ENCODE results near the gene RRAD.
A peak's percentile ranks its signal among the peaks of the same experiment; 100 is the strongest.

RRAD gene

DNA sequence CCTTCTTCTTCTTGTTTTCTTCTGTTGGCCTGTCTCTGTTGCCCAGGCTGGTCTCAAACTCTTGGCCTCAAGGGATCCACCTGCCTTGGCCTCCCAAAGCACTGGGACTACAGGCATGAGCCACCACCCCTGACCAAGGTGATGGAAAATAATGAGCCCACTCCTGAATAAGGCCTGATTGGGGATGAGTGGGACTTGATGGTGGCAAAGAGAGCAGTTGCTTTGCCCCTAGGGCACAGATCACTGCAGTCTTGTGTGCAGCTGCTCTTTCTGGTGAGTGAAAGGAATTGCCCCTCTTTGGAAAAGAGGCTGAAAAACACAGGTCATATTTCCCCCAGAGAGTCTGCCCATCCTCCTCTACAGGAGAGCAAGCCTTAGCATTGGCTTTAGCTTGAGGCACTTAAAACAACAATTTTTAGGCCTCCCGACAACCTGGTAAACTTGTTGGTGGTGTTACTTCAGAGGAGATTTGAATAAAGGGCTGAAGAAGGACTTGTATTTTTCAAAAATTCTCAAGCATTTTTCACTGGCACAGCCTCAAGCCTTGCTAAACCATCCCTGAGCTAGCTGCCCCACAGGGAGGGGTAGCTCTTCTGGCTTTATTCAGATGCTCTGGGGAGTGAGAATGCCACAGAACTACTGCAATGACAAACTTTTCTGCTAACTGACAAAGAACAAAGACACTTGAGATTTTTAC, 51.1 kb downstream of the RRAD start:
- no peak for DNase-seq (ENCODE audit: low read depth)
- H3K4me3 ChIP-seq (ENCODE audit: low read length) = no peak overlapping the region
- TF ChIP-seq, protein P1, sequence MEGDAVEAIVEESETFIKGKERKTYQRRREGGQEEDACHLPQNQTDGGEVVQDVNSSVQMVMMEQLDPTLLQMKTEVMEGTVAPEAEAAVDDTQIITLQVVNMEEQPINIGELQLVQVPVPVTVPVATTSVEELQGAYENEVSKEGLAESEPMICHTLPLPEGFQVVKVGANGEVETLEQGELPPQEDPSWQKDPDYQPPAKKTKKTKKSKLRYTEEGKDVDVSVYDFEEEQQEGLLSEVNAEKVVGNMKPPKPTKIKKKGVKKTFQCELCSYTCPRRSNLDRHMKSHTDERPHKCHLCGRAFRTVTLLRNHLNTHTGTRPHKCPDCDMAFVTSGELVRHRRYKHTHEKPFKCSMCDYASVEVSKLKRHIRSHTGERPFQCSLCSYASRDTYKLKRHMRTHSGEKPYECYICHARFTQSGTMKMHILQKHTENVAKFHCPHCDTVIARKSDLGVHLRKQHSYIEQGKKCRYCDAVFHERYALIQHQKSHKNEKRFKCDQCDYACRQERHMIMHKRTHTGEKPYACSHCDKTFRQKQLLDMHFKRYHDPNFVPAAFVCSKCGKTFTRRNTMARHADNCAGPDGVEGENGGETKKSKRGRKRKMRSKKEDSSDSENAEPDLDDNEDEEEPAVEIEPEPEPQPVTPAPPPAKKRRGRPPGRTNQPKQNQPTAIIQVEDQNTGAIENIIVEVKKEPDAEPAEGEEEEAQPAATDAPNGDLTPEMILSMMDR (conservative IDR thresholded peaks at IDR 0.05; ENCODE audit: low read depth, low read length) = no peak

DNA sequence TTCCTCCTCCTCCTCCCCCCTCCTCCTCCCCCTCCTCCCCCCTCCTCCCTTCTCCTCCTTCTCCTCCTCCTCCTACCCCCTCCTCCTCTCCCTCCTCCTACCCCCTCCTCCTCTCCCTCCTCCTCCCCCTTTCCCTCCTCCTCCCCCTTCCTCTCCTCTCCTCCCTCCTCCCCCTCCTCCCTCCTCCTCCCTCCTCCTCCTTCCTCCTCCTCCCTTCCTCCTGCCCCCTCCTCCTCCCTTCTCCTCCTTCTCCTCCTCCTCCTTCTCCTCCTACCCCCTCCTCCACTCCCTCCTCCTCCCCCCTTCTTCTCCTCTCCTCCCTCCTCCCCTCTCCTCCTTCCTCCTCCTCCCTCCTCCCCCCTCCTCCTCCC, 51.7 kb downstream of the RRAD start:
- TF ChIP-seq, protein P1 (conservative IDR thresholded peaks at IDR 0.05; ENCODE audit: low read depth, low read length) = no peak
- no peak overlapping the region for H3K4me3 ChIP-seq (ENCODE audit: low read length)
- DNase-seq (ENCODE audit: low read depth) = no peak

DNA sequence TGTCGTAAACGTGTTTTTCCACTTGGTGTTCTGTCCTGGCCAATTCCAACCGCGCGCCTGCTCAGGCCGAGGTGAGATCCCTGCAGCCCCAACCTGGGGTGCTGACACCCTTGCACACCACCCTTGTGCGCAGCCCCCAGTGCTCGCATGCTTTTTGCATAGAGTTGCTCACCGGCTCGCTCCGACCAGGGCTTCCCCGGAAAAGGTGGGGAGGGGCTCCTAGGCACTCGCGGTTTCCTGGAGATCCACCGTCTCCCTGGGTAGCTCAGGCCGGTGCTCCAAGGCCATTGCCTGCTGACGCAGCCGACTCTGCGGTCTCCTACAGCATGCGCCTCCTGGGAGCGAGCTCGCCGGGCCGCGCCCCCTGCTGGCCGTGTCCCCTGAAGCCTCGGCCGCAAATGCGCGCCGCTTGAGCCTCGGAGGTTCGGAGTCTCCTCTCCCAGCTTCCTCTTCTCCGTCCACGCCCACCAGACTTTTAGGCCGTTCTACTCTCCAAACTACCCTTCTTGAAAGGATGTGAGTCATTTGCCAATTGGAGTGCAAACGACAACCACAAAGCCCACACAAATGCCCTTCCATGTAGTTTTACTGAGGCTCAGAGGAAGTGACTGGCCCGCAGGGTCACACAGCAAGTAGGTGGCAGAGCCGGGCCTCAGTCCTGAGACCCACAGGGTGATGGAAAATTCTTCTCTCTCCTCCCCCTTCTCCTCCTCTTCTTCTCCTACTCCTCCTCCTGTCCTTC, 52.2 kb downstream of the RRAD start:
- H3K4me3 ChIP-seq (ENCODE audit: low read length) = peak overlapping the region; percentile 32
- DNase-seq (ENCODE audit: low read depth) = peak; percentile 69
- TF ChIP-seq, protein P1 (conservative IDR thresholded peaks at IDR 0.05; ENCODE audit: low read depth, low read length) = peak; percentile 94

DNA sequence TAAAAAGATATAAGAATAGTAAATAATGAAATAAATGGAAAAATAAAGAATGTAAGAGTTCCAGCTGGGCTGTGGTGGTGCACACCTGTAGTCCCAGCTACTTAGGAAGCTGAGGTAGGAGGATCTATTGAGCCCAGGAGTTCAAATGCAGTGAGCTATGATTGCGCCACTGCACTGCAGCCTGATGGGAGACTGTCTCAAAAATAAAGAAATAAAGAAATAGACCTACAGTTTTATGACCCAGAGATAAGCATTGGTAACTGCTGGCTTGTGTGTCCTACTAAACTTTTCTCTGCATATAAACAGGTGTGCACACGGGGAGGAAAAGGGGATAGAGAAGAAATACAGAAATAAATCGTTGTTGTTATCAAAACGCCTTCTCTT, 52.8 kb downstream of the RRAD start:
- TF ChIP-seq, protein P1 (conservative IDR thresholded peaks at IDR 0.05; ENCODE audit: low read depth, low read length) = no peak
- no peak for DNase-seq (ENCODE audit: low read depth)
- H3K4me3 ChIP-seq (ENCODE audit: low read length) = no peak overlapping the region

DNA sequence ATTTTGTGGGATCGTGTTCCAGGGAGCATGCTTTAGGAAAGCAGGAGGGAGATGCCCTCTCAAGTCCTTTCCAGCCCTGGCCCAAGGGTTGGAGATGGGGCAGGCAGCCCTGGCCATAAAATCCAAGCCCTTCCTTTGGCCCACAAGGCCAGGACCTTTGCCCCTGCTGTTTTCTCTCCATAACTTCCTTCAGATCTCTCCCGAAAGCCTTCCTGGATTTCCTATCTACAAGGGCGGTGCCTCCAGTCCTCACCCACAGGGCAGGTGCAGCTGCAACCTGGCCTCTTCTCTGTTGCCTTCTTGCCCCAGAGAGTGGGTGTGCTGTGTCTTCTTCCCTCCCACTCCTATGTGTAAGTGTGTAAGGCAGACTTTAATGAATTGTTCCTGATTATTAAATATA, 53.5 kb downstream of the RRAD start:
- TF ChIP-seq, protein P1 (conservative IDR thresholded peaks at IDR 0.05; ENCODE audit: low read depth, low read length) = no peak
- no peak for DNase-seq (ENCODE audit: low read depth)
- no peak overlapping the region for H3K4me3 ChIP-seq (ENCODE audit: low read length)

Measured in retinal pigment epithelial cell (primary cell).